T-cell (primary cell): ENCODE data around the gene PCIF1. TPM values are rescaled to one million over a fixed set of nuclear protein-coding genes. Genes with fewer than 3 reads are reported as not detected.

Experiments used
- ATAC-seq, 4 experiments: fragments of 200-7000 bp in 3 of 4; fragments of 150-1000 bp in 1 of 4; cut with Tn5 transposase; replicated peaks in 1 of 4; 1 replicate in 3 of 4; 2 replicates in 1 of 4; pipeline ENCODE4 v1.10.0; 2021; ENCODE audit warnings: moderate library complexity in 3 of 4, mild to moderate bottlenecking in 2 of 4, moderate number of reproducible peaks in 1 of 4
- CTCF ChIA-PET, 2 donors: fragments of 300-600 bp; sonication (Branson Sonifier 250); formaldehyde crosslinking; loops; one replicate each; lab custom pipeline; 2022; ENCODE audit warnings: antibody characterized with exemption in 2 of 2; lab: Charles Lee
- POLR2A ChIA-PET, 2 donors: fragments of 300-600 bp; sonication (Branson Sonifier 250); formaldehyde crosslinking; loops; one replicate each; lab custom pipeline; 2022; ENCODE audit warnings: antibody characterized with exemption in 2 of 2; lab: Charles Lee
- DNase-seq, 35 experiments: peaks; one replicate each; pipeline versions ENCODE4 v3.0.0 to v3.0.0-alpha.2; 2013 to 2023
- H3K27ac ChIP-seq: one replicate; pipeline ENCODE4 v1.5.1; 2013; ENCODE audit warnings: low read length
- H3K27me3 ChIP-seq, 2 experiments: replicated peaks in 1 of 2; 1 replicate in 1 of 2; 2 replicates in 1 of 2; pipeline versions ENCODE4 v1.6.1 to v1.7.0; 2013; ENCODE audit warnings: low read length in 1 of 2, mixed read lengths in 1 of 2; ENCODE audit not compliant: control insufficient read depth in 2 of 2, insufficient read depth in 2 of 2; ENCODE audit errors: extremely low read depth in 1 of 2
- H3K36me3 ChIP-seq, 2 donors: 1 replicate in 1 of 2; 2 replicates in 1 of 2; pipeline versions ENCODE4 v1.6.1 to v1.7.0; 2013; ENCODE audit warnings: low read length in 1 of 2; ENCODE audit not compliant: control insufficient read depth in 2 of 2, insufficient read depth in 1 of 2; ENCODE audit errors: extremely low read depth in 1 of 2
- H3K4me1 ChIP-seq, 2 experiments: 1 replicate in 1 of 2; 2 replicates in 1 of 2; pipeline versions ENCODE4 v1.6.1 to v1.7.0; 2013; ENCODE audit warnings: low read length in 2 of 2, mixed read lengths in 1 of 2; ENCODE audit not compliant: insufficient read depth in 2 of 2, control insufficient read depth in 1 of 2; ENCODE audit errors: extremely low read depth in 1 of 2
- H3K4me3 ChIP-seq, 2 donors: 1 replicate in 1 of 2; 2 replicates in 1 of 2; pipeline versions ENCODE4 v1.5.1 to v1.7.0; 2013; ENCODE audit warnings: mild to moderate bottlenecking in 2 of 2, low read length in 1 of 2, moderate library complexity in 1 of 2; ENCODE audit not compliant: control insufficient read depth in 1 of 2; ENCODE audit errors: extremely low read depth in 1 of 2
- H3K9me3 ChIP-seq: 2 replicates; pipeline ENCODE4 v1.7.0; 2013
- H3K27ac Mint-ChIP-seq, 2 donors: one replicate each; pipeline ENCODE4 v1.8.0; 2020 to 2021; ENCODE audit warnings: mild to moderate bottlenecking in 2 of 2, mixed read lengths in 2 of 2
- H3K27me3 Mint-ChIP-seq, 2 donors: one replicate each; pipeline ENCODE4 v1.8.0; 2021 to 2022; ENCODE audit warnings: mixed read lengths in 2 of 2
- H3K36me3 Mint-ChIP-seq: one replicate; pipeline ENCODE4 v1.8.0; 2021; ENCODE audit warnings: mixed read lengths
- H3K4me1 Mint-ChIP-seq, 3 donors: one replicate each; pipeline ENCODE4 v1.8.0; 2020 to 2022; ENCODE audit warnings: mixed read lengths in 3 of 3, mild to moderate bottlenecking in 1 of 3
- H3K4me3 Mint-ChIP-seq, 3 donors: one replicate each; pipeline ENCODE4 v1.8.0; 2020 to 2022; ENCODE audit warnings: mild to moderate bottlenecking in 3 of 3, mixed read lengths in 3 of 3, moderate library complexity in 3 of 3
- H3K9me3 Mint-ChIP-seq, 3 donors: one replicate each; pipeline ENCODE4 v1.8.0; 2020 to 2022; ENCODE audit warnings: mixed read lengths in 3 of 3
- WGBS: methylation state at CpG from one replicate; pipeline ENCODE4 v1.1.5; 2013; ENCODE audit warnings: missing lambda C conversion rate; ENCODE audit not compliant: insufficient coverage; 5-methylcytosine and 5-hydroxymethylcytosine counted together
- total RNA-seq, 35 experiments: library from RNA in 6 of 35; stranded (reverse) in 6 of 35; fragments of 120-200 nt in 1 of 35; gene quantifications; one replicate each; pipeline versions ENCODE4 v1.2.1 to v1.2.4 and lab custom pipeline; 2013 to 2026

PCIF1 gene
- total RNA-seq, 5 donors from 2014 or later (not counting 1 experiment from before 2014, with no cell fraction given), result 74.4 to 78.7 (median 74.6) TPM

DNA sequence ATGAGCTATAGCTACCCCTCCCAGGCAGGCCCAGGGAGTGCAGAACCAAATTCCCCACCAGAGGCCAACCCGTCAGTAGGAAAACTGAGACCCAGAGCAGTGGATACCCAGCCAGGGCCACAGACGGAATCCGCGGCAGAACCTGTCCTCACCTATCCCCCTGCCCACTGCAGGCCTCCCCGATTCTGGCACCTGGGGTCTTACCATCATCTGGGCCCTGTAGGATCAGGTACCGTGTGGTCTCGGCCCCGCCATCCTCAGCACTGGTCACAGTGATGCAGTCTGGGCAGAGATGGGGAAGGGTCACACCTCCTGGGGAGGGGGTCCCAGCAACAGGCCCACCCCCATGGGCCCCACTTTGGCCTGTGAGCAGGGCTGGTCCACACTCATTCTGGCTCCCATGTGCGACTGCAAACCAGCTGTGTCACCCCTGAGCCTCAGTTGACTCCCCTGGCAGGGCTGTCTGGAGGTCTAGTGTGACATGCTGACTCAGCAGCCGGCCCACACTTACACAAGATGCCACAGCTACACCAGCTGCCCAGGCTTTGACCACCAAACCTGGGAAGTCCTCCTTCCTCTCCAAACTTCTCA lies 33.7 kb downstream of the PCIF1 start:
- no peak overlapping the region for H3K4me3 Mint-ChIP-seq
- Histone ChIP-seq H3K27me3 (no peaks in the 10 kb centered on the region), H3K4me3 (no peak overlapping the region), H3K27ac (no peak overlapping the region), H3K9me3 (no peaks in the 10 kb centered on the region), H3K36me3 (peaks cover 28 to 62% of the 10 kb centered on the region in 2 donors), H3K4me1 (peaks cover 13 to 38% of the 10 kb centered on the region in 2 experiments)
- peaks cover 0 to 3% of the 10 kb centered on the region in 2 donors for H3K27me3 Mint-ChIP-seq
- H3K36me3 Mint-ChIP-seq, result peaks cover 15% of the 10 kb centered on the region
- ChIA-PET POLR2A (no interaction called here), CTCF (interaction anchor here (1.0 to 1.9 kb wide), 4 partner anchors 19 to 31 kb away, joined by 3 to 4 read pairs (median 4); no protein-coding TSS in a partner anchor)
- H3K27ac Mint-ChIP-seq, result no peak overlapping the region
- H3K9me3 Mint-ChIP-seq, result no peaks in the 10 kb centered on the region
- H3K4me1 Mint-ChIP-seq, result peaks cover 27 to 33% (median 29%) of the 10 kb centered on the region in 3 donors
- peak in 1 of 35 experiments; percentile 20 for DNase-seq
- ATAC-seq, result no peak
- 100% methylated on average over 4 of the region's 10 CpGs for WGBS

DNA sequence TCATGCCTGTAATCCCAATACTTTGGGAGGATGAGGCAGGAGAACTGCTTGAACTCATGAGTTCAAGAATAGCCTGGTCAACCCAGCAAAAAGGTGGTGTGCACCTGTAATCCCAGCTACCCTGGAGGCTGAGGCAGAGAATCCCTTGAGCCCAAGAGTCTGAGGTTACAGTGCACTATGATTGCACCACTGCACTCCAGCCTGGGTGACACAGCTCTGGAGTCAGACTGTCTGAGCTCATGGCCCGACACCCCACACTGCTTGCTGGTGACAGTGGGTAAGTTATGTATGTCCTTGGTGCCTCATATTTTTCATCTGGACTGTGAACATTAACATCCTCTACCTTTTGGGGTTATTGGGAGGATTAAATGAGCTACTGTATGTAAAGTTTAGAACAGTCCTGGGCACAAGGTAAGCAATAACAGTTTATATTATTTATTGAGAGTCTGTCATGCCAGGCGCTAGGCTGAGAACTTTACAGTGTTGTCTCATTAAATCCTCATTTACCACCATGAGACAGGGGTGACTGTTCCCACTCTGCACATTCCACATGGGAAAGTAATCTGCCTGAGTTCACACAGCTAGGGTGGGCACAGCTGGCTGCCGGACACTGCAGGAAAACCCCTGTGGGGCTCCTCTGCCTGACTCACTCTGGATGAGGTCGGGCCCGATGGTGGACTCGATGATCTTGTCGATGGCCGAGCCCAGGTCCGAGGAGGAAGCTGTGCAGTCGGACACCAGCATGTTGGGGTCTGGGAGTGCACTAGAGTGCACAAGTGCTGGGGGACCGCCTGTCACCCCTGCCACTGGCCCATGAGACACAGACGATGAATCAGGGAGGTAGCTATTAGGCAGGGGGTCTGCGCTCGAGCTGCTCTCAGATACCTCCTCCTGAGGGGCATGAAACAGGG lies 34.6 kb downstream of the PCIF1 start:
- no peak overlapping the region for H3K4me3 ChIP-seq

DNA sequence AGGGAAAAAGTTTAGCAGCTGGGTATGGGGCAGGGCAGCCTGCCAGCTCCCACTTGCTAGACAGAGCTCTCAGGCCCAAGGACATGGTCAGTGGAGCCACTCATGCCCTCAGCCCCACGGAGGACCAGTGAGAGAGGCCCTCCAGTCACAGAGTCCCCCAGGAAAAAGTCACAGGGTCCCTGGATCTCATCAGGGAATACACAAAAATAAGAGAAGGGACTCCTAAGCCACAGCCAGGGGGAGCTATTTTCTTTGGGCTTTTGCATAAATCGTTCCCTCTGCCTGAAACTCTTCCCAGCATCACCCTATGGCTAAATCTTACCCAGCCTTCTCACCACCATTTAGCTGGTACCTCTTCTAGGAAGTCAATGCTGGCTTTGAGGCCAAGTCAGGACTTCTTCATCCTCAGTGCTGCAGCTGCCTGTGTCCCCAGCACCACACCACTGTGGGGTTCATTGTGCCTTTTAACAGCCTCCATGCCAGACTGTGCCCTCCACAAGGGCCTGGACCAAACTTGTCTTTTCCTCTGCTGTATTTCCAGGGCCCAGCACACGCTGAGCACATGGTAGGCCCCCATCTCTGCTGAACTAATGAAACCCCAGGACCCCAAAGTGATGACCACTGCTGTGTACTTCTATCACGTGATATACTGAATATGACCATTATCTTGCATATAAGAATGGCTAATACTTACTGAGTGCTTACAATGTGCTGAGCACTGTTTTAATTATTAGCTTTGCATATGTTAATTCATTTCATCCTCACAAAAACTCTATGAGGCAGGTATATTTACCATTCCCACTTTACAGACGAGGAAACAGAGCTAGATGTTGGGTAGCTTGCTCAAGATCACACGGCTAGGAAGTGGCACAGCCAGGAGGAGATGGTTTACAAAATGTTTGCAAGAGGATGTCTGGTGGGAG lies 35.5 kb downstream of the PCIF1 start:
- Histone ChIP-seq H3K27me3 (no peaks in the 10 kb centered on the region), H3K4me3 (peak overlapping the region in 1 of 2 donors; percentile 99), H3K36me3 (peaks cover 20 to 48% of the 10 kb centered on the region in 2 donors), H3K27ac (peak overlapping the region; percentile 25), H3K4me1 (peaks cover 13 to 38% of the 10 kb centered on the region in 2 experiments), H3K9me3 (no peaks in the 10 kb centered on the region)
- peaks cover 27 to 33% (median 29%) of the 10 kb centered on the region in 3 donors for H3K4me1 Mint-ChIP-seq
- CTCF ChIA-PET, result interaction anchor here (0.6 to 2.9 kb wide), 32 partner anchors 9 to 1320 kb away, joined by 3 to 17 read pairs (median 4); partner anchors contain the start of genes ZSWIM1 (in 2 of the 2), ACOT8 (in 1 of the 2), DNTTIP1 (in 1 of the 2) and PCIF1 (in 1 of the 2)
- no peak for ATAC-seq
- H3K9me3 Mint-ChIP-seq, result no peaks in the 10 kb centered on the region
- H3K27ac Mint-ChIP-seq, result peak overlapping the region; percentile 87 to 100
- 29% methylated on average over 4 of the region's 6 CpGs for WGBS
- H3K27me3 Mint-ChIP-seq, result peaks cover 0 to 3% of the 10 kb centered on the region in 2 donors
- peak overlapping the region; percentile 81 to 82 (median 81) for H3K4me3 Mint-ChIP-seq
- POLR2A ChIA-PET, result interaction anchor here (1.1 to 3.0 kb wide), 6 partner anchors 8 to 36 kb away, joined by 4 to 23 read pairs (median 8); partner anchors contain the start of gene PCIF1 (in 1 of the 2)
- H3K36me3 Mint-ChIP-seq, result peaks cover 14% of the 10 kb centered on the region
- DNase-seq, result peak in 3 of 35 experiments; percentile 20 to 64 (median 24)

More for the DNA sequence above, 34.6 kb downstream of the PCIF1 start:
- Mint-ChIP-seq H3K27me3 (peaks cover 0 to 3% of the 10 kb centered on the region in 2 donors), H3K36me3 (peaks cover 14% of the 10 kb centered on the region), H3K27ac (peak overlapping the region in 1 of 2 donors; percentile 100), H3K9me3 (no peaks in the 10 kb centered on the region), H3K4me1 (peaks cover 27 to 33% (median 29%) of the 10 kb centered on the region in 3 donors), H3K4me3 (peak overlapping the region in 2 of 3 donors; percentile 6 to 81)
- WGBS, result 95% methylated on average over 12 of the region's 14 CpGs
- Histone ChIP-seq H3K27me3 (no peaks in the 10 kb centered on the region), H3K36me3 (peaks cover 21 to 53% of the 10 kb centered on the region in 2 donors), H3K9me3 (no peaks in the 10 kb centered on the region), H3K27ac (no peak overlapping the region), H3K4me1 (peaks cover 13 to 38% of the 10 kb centered on the region in 2 experiments)
- peak in 1 of 35 experiments; percentile 22 for DNase-seq
- no peak for ATAC-seq
- ChIA-PET CTCF (interaction anchor here (0.7 to 2.9 kb wide), 20 partner anchors 8 to 438 kb away, joined by 3 to 17 read pairs (median 4); partner anchors contain the start of genes ACOT8 (in 1 of the 2), DNTTIP1 (in 1 of the 2), PCIF1 (in 1 of the 2) and WFDC3 (in 1 of the 2)), POLR2A (interaction anchor here (1.5 to 3.0 kb wide), 4 partner anchors 8 to 35 kb away, joined by 4 to 23 read pairs (median 9); partner anchors contain the start of gene PCIF1 (in 1 of the 2))

DNA sequence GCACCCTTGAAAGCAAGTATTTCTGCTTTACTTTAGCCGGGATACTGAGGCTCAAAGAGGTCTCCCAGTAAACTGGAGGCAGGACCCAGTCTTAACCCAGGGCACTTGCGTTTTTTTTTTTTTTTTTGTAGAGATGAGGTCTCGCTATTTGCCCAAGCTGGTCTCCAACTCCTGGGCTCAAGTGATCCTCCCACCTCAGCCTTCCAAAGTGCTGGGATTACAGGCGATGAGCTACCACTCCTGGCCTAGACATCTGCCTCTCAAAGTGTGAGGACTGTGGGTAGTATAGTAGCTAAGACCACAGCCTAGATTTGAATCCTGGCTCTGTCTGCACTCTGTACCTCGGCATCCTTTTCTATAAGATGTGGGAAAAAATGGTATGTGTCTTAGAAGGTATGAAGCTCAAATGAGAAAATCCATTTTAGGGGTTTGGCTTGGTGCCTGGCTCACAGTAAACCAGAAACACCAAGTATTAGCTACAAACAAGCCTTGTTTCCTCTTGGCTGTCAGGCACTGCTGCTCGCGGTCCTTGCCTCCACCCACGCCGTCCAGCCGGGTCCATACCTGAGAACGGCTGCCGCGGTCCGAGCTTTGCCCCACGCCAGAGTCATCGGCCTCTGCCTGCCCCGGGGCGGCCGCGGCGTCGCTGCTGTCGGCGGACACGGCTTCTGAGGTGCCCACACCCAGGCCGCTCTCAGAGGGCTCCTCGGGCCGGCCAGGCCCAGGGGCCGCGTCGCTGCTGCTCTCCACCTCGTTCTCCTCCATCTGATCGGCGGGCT lies 36.4 kb downstream of the PCIF1 start:
- H3K36me3 Mint-ChIP-seq, result peaks cover 7% of the 10 kb centered on the region
- 9% methylated on average over 29 of the region's 34 CpGs for WGBS
- Histone ChIP-seq H3K36me3 (peaks cover 16 to 39% of the 10 kb centered on the region in 2 donors), H3K4me3 (peak overlapping the region; percentile 93 to 99), H3K4me1 (peaks cover 13 to 38% of the 10 kb centered on the region in 2 experiments), H3K9me3 (no peaks in the 10 kb centered on the region), H3K27me3 (no peaks in the 10 kb centered on the region), H3K27ac (peak overlapping the region; percentile 99)
- no peaks in the 10 kb centered on the region for H3K9me3 Mint-ChIP-seq
- H3K4me3 Mint-ChIP-seq, result peak overlapping the region; percentile 81 to 82 (median 81)
- ChIA-PET CTCF (interaction anchor here (0.6 to 2.9 kb wide), 30 partner anchors 9 to 1321 kb away, joined by 3 to 17 read pairs (median 5); partner anchors contain the start of genes ZSWIM1 (in 2 of the 2), ACOT8 (in 1 of the 2), DNTTIP1 (in 1 of the 2) and PCIF1 (in 1 of the 2)), POLR2A (interaction anchor here (0.6 to 3.0 kb wide), 7 partner anchors 9 to 90 kb away, joined by 4 to 23 read pairs (median 7); partner anchors contain the start of genes PCIF1 (in 1 of the 2) and ZSWIM1 (in 1 of the 2))
- peaks cover 27 to 31% (median 29%) of the 10 kb centered on the region in 3 donors for H3K4me1 Mint-ChIP-seq
- DNase-seq (peak in 14 of 35 experiments; percentile 14 to 48 (median 22)), ATAC-seq (peak in 1 of 4 experiments; percentile 2)
- H3K27me3 Mint-ChIP-seq, result peaks cover 0 to 3% of the 10 kb centered on the region in 2 donors
- peak overlapping the region; percentile 100 for H3K27ac Mint-ChIP-seq

DNA sequence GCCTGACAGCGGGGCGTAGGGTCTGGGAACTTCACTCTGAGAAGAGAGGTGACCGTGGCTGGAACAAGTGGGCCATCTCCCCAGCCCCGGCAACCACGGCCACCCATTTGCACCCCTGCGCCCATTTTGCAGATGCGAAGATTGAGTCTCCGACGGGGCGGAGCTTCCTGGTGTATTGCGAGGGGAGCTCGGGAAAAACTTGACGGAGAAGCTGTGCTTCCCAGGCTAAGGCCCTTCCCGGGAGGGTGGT lies 36.9 kb downstream of the PCIF1 start:
- Histone ChIP-seq H3K27ac (peak overlapping the region; percentile 99), H3K4me1 (peaks cover 13 to 38% of the 10 kb centered on the region in 2 experiments), H3K9me3 (no peaks in the 10 kb centered on the region), H3K27me3 (no peaks in the 10 kb centered on the region), H3K4me3 (peak overlapping the region; percentile 93 to 99), H3K36me3 (peaks cover 16 to 34% of the 10 kb centered on the region in 2 donors)
- peaks cover 6% of the 10 kb centered on the region for H3K36me3 Mint-ChIP-seq
- H3K27ac Mint-ChIP-seq, result peak overlapping the region; percentile 100
- 0% methylated on average over 10 of the region's 14 CpGs for WGBS
- peak overlapping the region; percentile 81 to 82 (median 81) for H3K4me3 Mint-ChIP-seq
- ChIA-PET CTCF (interaction anchor here in 1 of 2 donors (0.9 to 2.9 kb wide), 10 partner anchors 10 to 117 kb away, joined by 3 to 15 read pairs (median 6); partner anchors contain the start of gene PCIF1), POLR2A (interaction anchor here (1.3 to 3.0 kb wide), 4 partner anchors 10 to 37 kb away, joined by 7 to 23 read pairs (median 10); partner anchors contain the start of gene PCIF1 (in 1 of the 2))
- peak in 3 of 4 experiments; percentile 1 to 16 (median 10) for ATAC-seq
- peak in 5 of 35 experiments; percentile 19 to 48 (median 37) for DNase-seq
- peaks cover 27 to 31% (median 29%) of the 10 kb centered on the region in 3 donors for H3K4me1 Mint-ChIP-seq
- no peaks in the 10 kb centered on the region for H3K9me3 Mint-ChIP-seq
- peaks cover 0 to 3% of the 10 kb centered on the region in 2 donors for H3K27me3 Mint-ChIP-seq
